HG03439 (cell line): ENCODE results near the gene IL17RD.

Experiments
- ATAC-seq: cut with Tn5 transposase; IDR thresholded peaks from one replicate; pipeline ENCODE4 v1.9.1; 2021; ENCODE audit warnings: mild to moderate bottlenecking, moderate library complexity; ENCODE audit not compliant: unreplicated experiment

IL17RD gene

DNA sequence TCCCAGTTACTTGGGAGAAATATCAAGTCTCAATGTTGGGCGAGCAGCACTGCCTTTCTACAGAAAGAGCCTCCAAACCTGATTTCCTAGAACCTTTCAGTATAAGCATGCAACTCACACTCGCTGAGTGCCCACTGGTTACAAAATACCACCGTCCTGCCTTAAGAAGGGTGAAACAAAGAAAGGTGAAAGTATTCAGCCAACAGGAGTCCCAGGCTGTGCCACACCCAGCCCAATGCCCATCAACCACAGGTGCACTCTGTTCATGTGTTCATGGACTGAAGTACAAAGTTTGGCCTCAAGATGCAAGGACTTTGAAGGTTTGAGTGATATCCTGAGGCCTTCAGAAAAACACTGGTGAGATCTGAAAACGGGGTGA is 34.0 kb downstream of the IL17RD start:
- no peak for ATAC-seq

- ATAC-seq, result no peak
These were observed 34.5 kb downstream of the IL17RD start for GRCh38 chr3:57130571-57131209.

- ATAC-seq, result no peak
These were observed 36.1 kb downstream of the IL17RD start for GRCh38 chr3:57128826-57129667.

DNA sequence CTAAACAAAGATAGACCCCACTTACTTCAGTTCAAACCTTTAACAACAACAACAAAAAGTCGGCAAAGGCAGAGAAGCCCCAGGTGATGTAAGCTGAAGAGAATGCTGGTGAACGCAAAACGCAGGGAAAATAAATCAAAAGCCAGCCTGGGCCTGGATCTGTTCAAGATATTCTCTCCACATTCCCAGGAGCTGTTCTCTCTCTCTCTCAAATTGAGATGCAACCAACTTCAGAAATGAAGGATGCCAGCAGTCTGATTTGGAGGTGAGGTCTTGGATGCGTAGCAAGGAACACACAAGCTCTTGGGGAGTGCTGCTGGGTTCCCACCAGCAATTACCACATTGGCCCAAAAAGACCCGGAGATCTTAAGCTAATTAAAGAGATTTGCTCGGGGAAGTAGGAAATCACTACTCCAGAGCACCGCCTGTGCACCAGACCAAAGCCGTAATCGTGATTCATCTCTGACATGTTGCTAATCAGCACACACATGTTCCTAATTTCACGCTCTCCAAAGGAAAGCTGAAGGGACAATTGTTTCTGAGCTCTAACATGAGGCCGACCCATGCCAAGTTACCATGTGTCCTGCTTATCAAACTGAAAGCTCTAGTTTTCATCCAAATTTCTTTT is 37.1 kb downstream of the IL17RD start:
- no peak for ATAC-seq

DNA sequence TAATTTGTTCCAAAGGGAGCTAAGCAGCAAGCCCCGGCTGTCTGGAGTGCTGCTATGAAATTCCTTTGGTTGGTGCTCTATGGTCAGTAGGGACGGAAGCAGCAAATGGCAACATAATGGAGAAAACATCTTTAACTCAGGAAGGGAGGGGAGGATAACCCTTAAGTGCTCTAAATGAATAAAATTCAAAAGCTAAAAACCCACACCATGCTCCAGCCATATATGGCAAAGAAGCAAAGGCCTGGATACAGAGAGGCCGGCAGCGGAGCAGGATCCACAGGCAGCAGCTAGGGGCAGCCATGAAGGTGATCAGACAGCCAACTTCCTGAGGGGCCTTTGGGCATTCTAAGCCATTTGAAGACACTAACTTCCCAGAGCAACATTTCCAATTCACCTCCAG is 38.9 kb downstream of the IL17RD start:
- ATAC-seq, result no peak

DNA sequence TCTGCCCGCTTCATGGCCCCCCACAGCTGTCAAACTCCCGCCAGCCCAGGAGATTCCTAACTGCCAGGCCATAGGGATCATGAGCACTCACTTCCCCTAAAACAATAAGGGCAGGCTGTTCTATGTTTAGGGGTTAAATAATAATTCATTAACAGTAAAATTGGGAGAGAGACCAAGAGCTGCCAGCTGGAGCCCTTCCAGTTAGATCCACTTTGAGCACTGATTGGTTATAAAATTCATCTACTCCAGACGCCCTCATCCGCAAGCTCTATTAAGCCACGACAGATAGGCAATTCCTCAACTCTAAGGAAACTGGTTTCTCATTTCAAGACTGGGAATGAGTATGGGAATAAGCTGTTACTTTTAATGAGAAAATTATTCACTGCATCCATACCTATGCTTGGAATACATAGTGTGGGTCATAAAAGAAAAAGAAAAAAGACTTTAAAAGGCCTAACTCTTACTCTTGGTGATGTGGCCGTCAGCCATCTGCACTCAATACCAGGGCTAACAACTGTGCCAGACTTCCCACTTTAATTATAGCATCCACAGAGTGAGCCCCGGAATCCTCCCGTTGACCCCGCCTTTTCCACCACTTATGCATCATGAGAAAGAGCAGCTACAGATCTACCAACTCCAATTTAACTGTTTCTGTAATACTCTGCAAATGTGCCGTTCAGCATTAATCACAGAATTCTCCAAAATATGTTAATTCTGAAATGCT is 44.5 kb downstream of the IL17RD start:
- no peak for ATAC-seq

DNA sequence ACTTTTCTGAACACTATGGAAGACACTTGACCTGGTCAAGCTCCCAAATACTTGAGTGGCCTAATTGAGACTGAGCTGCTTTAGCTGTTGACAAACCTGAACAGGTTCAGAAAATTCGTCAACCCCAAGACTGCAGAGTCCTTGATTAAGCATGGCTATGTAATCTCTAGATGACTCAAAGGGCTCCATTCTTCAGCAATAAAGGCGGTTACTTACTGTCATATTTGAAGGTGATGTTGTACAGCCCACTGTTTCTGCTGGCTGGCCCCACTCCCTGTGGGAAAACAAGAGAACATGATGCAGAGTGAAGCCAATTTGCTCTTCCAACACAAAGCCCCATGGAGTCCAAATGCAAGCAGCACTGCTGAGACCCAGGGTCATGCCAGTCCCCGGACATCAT is 45.1 kb downstream of the IL17RD start:
- no peak for ATAC-seq

DNA sequence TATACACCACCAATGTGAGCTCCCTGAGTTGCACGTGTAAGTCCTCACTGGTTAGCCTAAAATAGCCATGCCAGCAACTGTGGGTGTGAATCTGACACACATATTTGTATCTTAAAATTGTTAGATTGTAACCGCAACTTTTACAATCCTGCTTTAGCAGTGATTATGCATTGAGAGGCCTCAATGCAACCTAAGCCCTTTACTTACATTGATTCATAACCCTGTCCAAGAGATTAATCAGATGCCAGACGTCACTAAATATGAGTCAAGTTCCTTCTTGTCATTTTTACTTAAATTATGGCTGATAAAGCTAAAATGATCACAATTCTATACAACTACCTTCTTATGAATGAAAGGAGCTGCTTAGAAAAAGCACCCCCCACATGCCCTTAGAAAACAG is 46.9 kb downstream of the IL17RD start:
- ATAC-seq, result no peak

DNA sequence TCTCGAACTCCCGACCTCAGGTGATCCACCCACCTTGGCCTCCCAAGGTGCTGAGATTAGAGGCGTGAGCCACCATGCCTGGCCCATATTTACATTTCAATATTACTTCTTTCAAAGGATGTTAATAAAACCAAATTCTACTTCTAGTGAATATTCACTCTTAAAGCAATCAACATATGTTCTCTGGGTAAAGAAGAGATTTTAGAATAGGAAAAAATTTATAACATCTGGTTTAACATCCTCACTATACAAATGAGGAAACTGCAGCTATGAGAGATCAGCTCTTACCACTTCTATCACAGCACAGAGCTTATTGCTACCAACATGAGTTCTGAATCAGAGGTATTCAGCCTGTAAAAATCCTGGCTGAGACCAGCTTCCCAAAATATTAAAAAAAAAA is 48.7 kb downstream of the IL17RD start:
- ATAC-seq, result no peak

GRCh38 chr3:57112206-57112605 is 52.9 kb downstream of the IL17RD start:
- ATAC-seq, result no peak

- no peak for ATAC-seq
These were observed 54.4 kb downstream of the IL17RD start for GRCh38 chr3:57110798-57111197.

- ATAC-seq, result no peak
These were observed 54.9 kb downstream of the IL17RD start for GRCh38 chr3:57110214-57110613.

GRCh38 chr3:57109437-57110199 is 55.5 kb downstream of the IL17RD start:
- no peak for ATAC-seq

DNA sequence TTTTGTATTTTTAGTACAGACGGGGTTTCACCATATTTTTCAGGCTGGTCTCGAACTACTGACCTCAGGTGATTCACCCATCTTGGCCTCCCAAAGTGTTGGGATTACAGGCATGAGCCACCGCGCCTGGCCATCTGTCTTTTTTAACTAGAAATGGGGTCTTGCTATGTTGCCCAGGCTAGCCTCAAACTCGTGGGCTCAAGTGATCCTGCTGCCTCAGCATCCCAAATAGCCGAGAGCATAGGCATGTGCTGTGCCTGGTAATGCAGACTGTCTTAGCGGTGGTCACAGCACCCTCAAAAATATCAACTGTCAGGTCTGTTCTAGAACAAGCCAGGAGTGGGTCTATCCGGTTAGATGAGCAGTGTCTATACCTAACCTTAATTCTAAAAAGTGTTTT is 56.5 kb downstream of the IL17RD start:
- ATAC-seq, result no peak

- ATAC-seq, result no peak
These were observed 59.6 kb downstream of the IL17RD start for GRCh38 chr3:57105585-57105984.

DNA sequence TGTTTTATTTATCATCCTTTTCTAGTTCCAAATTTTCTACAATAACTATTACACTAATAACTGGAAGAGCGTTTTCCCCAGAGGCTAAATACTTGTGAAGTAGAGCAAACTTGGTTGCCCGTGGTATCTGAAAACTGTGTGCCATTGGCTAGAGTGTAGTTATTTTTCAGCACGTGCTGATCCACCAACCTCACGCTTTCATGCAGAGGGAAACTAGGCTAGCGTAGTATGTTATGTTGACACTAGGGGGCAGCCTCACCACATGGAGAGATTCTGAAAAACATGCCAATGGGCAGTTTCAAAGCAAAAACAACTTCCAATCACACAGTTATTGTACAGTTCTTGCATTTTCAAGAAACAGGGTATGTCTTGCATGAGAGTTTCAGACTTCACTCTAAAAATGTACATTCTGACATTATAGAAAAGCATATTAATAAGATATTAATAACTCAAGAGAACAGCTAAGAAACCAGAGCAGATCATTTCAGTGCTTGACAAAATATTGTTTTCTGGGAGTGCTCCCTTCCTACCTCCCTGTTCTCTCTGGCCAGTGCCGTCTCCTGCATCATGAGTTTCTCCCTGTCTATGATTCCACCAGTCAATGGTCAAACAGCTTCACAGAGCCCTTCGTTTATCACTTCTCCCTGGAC is 65.0 kb downstream of the IL17RD start:
- peak; percentile 79 for ATAC-seq

GRCh38 chr3:57098418-57099310 is 66.5 kb downstream of the IL17RD start:
- ATAC-seq, result no peak

- no peak for ATAC-seq
These were observed 67.6 kb downstream of the IL17RD start for GRCh38 chr3:57097536-57097935.

- ATAC-seq, result no peak
These were observed 69.8 kb downstream of the IL17RD start for GRCh38 chr3:57095363-57095762.
